B cell (primary cell): ENCODE measurements around the gene OR2T6. TPM values are rescaled to one million over a fixed set of nuclear protein-coding genes. Genes with fewer than 3 reads are reported as not detected.
"Not testable (repeated sequence)": the region's sequence is repeated elsewhere in the genome, so short reads cannot be mapped to it uniquely, and the experiment has no call there.

Source experiments
- ATAC-seq: fragments of 200-7000 bp; cut with Tn5 transposase; one replicate; pipeline ENCODE4 v1.10.0; 2021; ENCODE audit warnings: low read depth, mild to moderate bottlenecking, moderate number of reproducible peaks, moderate library complexity
- CTCF ChIA-PET: fragments of 350-600 bp; sonication (Branson Sonifier 250); formaldehyde crosslinking; loops from one replicate; lab custom pipeline; 2021; ENCODE audit warnings: antibody characterized with exemption, inconsistent platforms; lab: Charles Lee
- POLR2A ChIA-PET: fragments of 350-600 bp; sonication (Branson Sonifier 250); formaldehyde crosslinking; loops from one replicate; lab custom pipeline; 2021; ENCODE audit warnings: antibody characterized with exemption; lab: Charles Lee
- DNase-seq: peaks from one replicate; pipeline ENCODE4 v3.0.0; 2013
- H2AFZ ChIP-seq: 2 replicates; pipeline ENCODE4 v1.6.1; 2012; ENCODE audit warnings: mild to moderate bottlenecking, low read depth, low read length; ENCODE audit not compliant: insufficient read depth, poor library complexity, severe bottlenecking
- H3K27ac ChIP-seq, 2 donors: 1 replicate in 1 of 2; 2 replicates in 1 of 2; pipeline ENCODE4 v1.5.1; 2012 to 2013; ENCODE audit warnings: low read length in 2 of 2, mild to moderate bottlenecking in 2 of 2, moderate library complexity in 1 of 2
- H3K27me3 ChIP-seq, 4 experiments: fragments of 200-600 bp in 1 of 4; sonication (generic) in 1 of 4; replicated peaks in 1 of 4; 1 replicate in 2 of 4; 2 replicates in 2 of 4; pipeline versions ENCODE4 v1.6.1 to v1.7.0; 2013 to 2016; ENCODE audit warnings: low read length in 3 of 4, mild to moderate bottlenecking in 2 of 4, mixed read lengths in 1 of 4, moderate library complexity in 1 of 4; ENCODE audit not compliant: insufficient read depth in 4 of 4, control insufficient read depth in 3 of 4; ENCODE audit errors: control extremely low read depth in 1 of 4
- H3K36me3 ChIP-seq, 2 experiments: replicated peaks in 1 of 2; 1 replicate in 1 of 2; 2 replicates in 1 of 2; pipeline versions ENCODE4 v1.6.1 to v1.7.1; 2013; ENCODE audit warnings: low read length in 1 of 2; ENCODE audit not compliant: insufficient read depth in 2 of 2, control insufficient read depth in 1 of 2; ENCODE audit errors: control extremely low read depth in 1 of 2, extremely low read depth in 1 of 2
- H3K4me1 ChIP-seq, 2 donors: fragments of 200-600 bp in 1 of 2; sonication (generic) in 1 of 2; 1 replicate in 1 of 2; 2 replicates in 1 of 2; pipeline versions ENCODE4 v1.5.1 to v1.6.1; 2013 to 2017; ENCODE audit warnings: low read length in 2 of 2; ENCODE audit not compliant: control insufficient read depth in 2 of 2, insufficient read depth in 2 of 2
- H3K4me2 ChIP-seq: replicated peaks from 2 replicates; pipeline ENCODE3; 2012; ENCODE audit warnings: mild to moderate bottlenecking, low read depth, low read length; ENCODE audit not compliant: poor library complexity, severe bottlenecking
- H3K4me3 ChIP-seq, 5 experiments: fragments of 200-600 bp in 1 of 5; sonication (generic) in 1 of 5; 1 replicate in 3 of 5; 2 replicates in 2 of 5; pipeline versions ENCODE4 v1.5.1 to v1.7.0; 2011 to 2016; ENCODE audit warnings: low read length in 4 of 5, mild to moderate bottlenecking in 4 of 5, low read depth in 2 of 5, control low read depth in 1 of 5, moderate library complexity in 1 of 5; ENCODE audit not compliant: insufficient read depth in 1 of 5; ENCODE audit errors: control extremely low read depth in 1 of 5, extremely low read depth in 1 of 5
- H3K79me2 ChIP-seq: fragments of 200-600 bp; sonication (generic); one replicate; pipeline ENCODE4 v1.6.0; 2016; ENCODE audit warnings: low read length; ENCODE audit not compliant: control insufficient read depth, insufficient read depth
- H3K9ac ChIP-seq: fragments of 200-600 bp; sonication (generic); 2 replicates; pipeline ENCODE4 v1.6.1; 2017; ENCODE audit warnings: mild to moderate bottlenecking, low read length, moderate library complexity
- H3K9me3 ChIP-seq, 3 donors: one replicate each; pipeline versions ENCODE4 v1.6.1 to v1.7.1; 2013; ENCODE audit warnings: low read length in 2 of 3; ENCODE audit not compliant: control insufficient read depth in 2 of 3, insufficient read depth in 1 of 3; ENCODE audit errors: control extremely low read depth in 1 of 3
- H4K20me1 ChIP-seq: 2 replicates; pipeline ENCODE4 v1.6.0; 2012; ENCODE audit warnings: mild to moderate bottlenecking, low read length; ENCODE audit not compliant: insufficient read depth, control insufficient read depth, poor library complexity, severe bottlenecking
- H3K27ac Mint-ChIP-seq: one replicate; pipeline ENCODE4 v1.8.0; 2021; ENCODE audit warnings: mixed read lengths
- H3K27me3 Mint-ChIP-seq: one replicate; pipeline ENCODE4 v1.8.0; 2021; ENCODE audit warnings: mixed read lengths
- H3K4me1 Mint-ChIP-seq: one replicate; pipeline ENCODE4 v1.8.0; 2021; ENCODE audit warnings: mixed read lengths
- H3K4me3 Mint-ChIP-seq: one replicate; pipeline ENCODE4 v1.8.0; 2021; ENCODE audit warnings: mixed read lengths
- H3K9me3 Mint-ChIP-seq: one replicate; pipeline ENCODE4 v1.8.0; 2022; ENCODE audit warnings: mixed read lengths; ENCODE audit not compliant: insufficient read depth
- WGBS: methylation state at CpG from one replicate; pipeline ENCODE4 v1.1.5; 2013; ENCODE audit warnings: missing lambda C conversion rate; ENCODE audit not compliant: insufficient coverage; 5-methylcytosine and 5-hydroxymethylcytosine counted together
- intact Hi-C: fragments of 100-400 bp; cut with micrococcal nuclease; formaldehyde crosslinking; loops from one replicate; pipeline ENCODE4 v1.10.0; 2022
- polyA plus RNA-seq: library from polyadenylated mRNA; depleted of rRNA; stranded (reverse); fragments of >200 nt; gene quantifications from 2 replicates; pipeline ENCODE4 v1.2.3, GENCODE V29; 2012
- total RNA-seq, 2 donors: library from RNA; stranded (reverse); fragments of 120-200 nt in 1 of 2; gene quantifications; 1 replicate in 1 of 2; 2 replicates in 1 of 2; pipeline versions ENCODE4 v1.2.3 to v1.2.4, GENCODE V29; 2013 to 2022

Gene OR2T6
- total and polyA plus RNA-seq, 2 donors (not counting 1 experiment from before 2014, with no cell fraction given) = not detected

GRCh38 chr1:248434913-248435312 is 59.4 kb downstream of the OR2T6 start:
- H3K9me3 Mint-ChIP-seq, H3K4me3 Mint-ChIP-seq, H3K4me3 ChIP-seq, ATAC-seq, H4K20me1 ChIP-seq, H3K27ac ChIP-seq, H2AFZ ChIP-seq, H3K79me2 ChIP-seq, H3K4me2 ChIP-seq, DNase-seq, H3K27me3 Mint-ChIP-seq, POLR2A ChIA-PET, CTCF ChIA-PET, H3K9ac ChIP-seq, H3K9me3 ChIP-seq, H3K27me3 ChIP-seq, intact Hi-C loops, H3K36me3 ChIP-seq, H3K27ac Mint-ChIP-seq: not testable (repeated sequence)
- WGBS = no CpG with 5 or more reads among the region's 6 CpGs
- peaks cover 0 to 10% of the 10 kb centered on the region in 2 donors for H3K4me1 ChIP-seq
- peaks cover 11% of the 10 kb centered on the region for H3K4me1 Mint-ChIP-seq

GRCh38 chr1:248436303-248436702 is 60.8 kb downstream of the OR2T6 start:
- H3K9me3 ChIP-seq, H3K4me3 Mint-ChIP-seq, H3K79me2 ChIP-seq, H3K36me3 ChIP-seq, H2AFZ ChIP-seq, H3K27ac Mint-ChIP-seq, H3K9ac ChIP-seq, H3K27me3 ChIP-seq, CTCF ChIA-PET, intact Hi-C loops, H3K27ac ChIP-seq, POLR2A ChIA-PET, H3K27me3 Mint-ChIP-seq, DNase-seq, ATAC-seq, H4K20me1 ChIP-seq, H3K9me3 Mint-ChIP-seq, H3K4me3 ChIP-seq, H3K4me2 ChIP-seq: not testable (repeated sequence)
- WGBS = no CpG with 5 or more reads among the region's 3 CpGs
- peaks cover 11% of the 10 kb centered on the region for H3K4me1 Mint-ChIP-seq
- peaks cover 0 to 10% of the 10 kb centered on the region in 2 donors for H3K4me1 ChIP-seq

GRCh38 chr1:248438668-248439067 is 63.1 kb downstream of the OR2T6 start:
- H3K4me3 Mint-ChIP-seq, H3K27me3 ChIP-seq, H3K4me3 ChIP-seq, POLR2A ChIA-PET, H2AFZ ChIP-seq, CTCF ChIA-PET, ATAC-seq, H3K9ac ChIP-seq, H3K79me2 ChIP-seq, H3K27ac ChIP-seq, H3K27ac Mint-ChIP-seq, H3K27me3 Mint-ChIP-seq, H3K4me1 ChIP-seq, intact Hi-C loops, H3K4me1 Mint-ChIP-seq, H4K20me1 ChIP-seq, H3K9me3 Mint-ChIP-seq, H3K9me3 ChIP-seq, H3K36me3 ChIP-seq, DNase-seq, H3K4me2 ChIP-seq: not testable (repeated sequence)
- WGBS = no CpG with 5 or more reads among the region's 1 CpG

- H3K4me3 ChIP-seq, H3K27ac ChIP-seq, H3K27me3 ChIP-seq, CTCF ChIA-PET, H4K20me1 ChIP-seq, H3K9ac ChIP-seq, intact Hi-C loops, H3K27me3 Mint-ChIP-seq, H2AFZ ChIP-seq, H3K9me3 Mint-ChIP-seq, DNase-seq, H3K4me1 ChIP-seq, POLR2A ChIA-PET, H3K9me3 ChIP-seq, H3K4me2 ChIP-seq, H3K79me2 ChIP-seq, ATAC-seq, H3K4me1 Mint-ChIP-seq, H3K36me3 ChIP-seq, H3K27ac Mint-ChIP-seq, H3K4me3 Mint-ChIP-seq: not testable (repeated sequence)
- 69% methylated on average over 2 of the region's 5 CpGs for WGBS
These were observed 63.7 kb downstream of the OR2T6 start for GRCh38 chr1:248439283-248439682.
